ENCODE results near the gene ADAMTS10.
"Not testable (repeated sequence)": the region's sequence is repeated elsewhere in the genome, so short reads cannot be mapped to it uniquely, and the experiment has no call there.

GRCh38 chr19:8553729-8554128, 56.8 kb downstream of the ADAMTS10 start:
- TF ChIP-seq CTCF, EZH2 (IDR thresholded peaks at IDR 0.05): not testable (repeated sequence)
